Measurements from ENCODE around the gene TIMM13.

TIMM13 gene

DNA sequence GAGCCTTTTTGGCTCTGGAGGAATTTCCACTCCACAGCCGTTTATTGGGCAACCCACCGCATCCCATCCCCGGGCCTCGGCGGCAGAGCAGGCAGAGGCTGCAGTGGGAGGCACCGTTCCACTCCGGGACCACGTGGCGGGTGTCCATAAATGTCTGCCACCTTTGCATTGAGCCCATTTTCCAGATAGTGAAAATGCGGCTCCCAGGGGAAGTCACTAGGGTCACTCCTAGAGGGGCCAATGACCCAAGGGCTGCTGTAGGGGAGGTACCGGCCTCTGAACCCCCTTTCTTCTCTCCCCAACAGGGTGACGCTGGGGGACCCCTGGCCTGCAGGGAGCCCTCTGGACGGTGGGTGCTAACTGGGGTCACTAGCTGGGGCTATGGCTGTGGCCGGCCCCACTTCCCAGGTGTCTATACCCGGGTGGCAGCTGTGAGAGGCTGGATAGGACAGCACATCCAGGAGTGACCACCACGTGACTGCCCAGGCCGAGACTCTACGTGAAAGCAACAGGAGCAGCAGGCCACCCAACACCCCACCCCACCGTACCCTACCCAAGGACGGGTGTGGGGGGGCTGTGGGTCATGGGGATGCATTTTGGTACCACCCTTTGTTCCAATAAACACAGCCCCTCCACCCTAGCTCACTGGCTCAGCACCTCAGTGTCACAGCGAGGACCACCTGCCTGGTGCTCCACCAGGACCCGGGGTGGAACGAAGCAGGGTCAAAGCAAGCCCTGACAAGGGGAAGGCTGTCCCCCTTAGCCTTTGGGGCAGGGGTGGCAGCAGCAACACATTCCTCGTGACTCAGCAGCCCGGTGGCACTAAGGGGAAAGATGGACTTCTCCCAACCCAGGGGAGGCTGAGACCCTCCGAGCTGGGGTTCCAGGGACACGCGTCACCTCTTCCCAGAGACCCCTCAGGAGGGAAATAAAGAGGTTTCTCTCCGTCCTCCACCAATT, 1.5 kb downstream of the TIMM13 start:
- peak; percentile 29 for DNase-seq
- TF ChIP-seq, protein P1, sequence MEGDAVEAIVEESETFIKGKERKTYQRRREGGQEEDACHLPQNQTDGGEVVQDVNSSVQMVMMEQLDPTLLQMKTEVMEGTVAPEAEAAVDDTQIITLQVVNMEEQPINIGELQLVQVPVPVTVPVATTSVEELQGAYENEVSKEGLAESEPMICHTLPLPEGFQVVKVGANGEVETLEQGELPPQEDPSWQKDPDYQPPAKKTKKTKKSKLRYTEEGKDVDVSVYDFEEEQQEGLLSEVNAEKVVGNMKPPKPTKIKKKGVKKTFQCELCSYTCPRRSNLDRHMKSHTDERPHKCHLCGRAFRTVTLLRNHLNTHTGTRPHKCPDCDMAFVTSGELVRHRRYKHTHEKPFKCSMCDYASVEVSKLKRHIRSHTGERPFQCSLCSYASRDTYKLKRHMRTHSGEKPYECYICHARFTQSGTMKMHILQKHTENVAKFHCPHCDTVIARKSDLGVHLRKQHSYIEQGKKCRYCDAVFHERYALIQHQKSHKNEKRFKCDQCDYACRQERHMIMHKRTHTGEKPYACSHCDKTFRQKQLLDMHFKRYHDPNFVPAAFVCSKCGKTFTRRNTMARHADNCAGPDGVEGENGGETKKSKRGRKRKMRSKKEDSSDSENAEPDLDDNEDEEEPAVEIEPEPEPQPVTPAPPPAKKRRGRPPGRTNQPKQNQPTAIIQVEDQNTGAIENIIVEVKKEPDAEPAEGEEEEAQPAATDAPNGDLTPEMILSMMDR (IDR thresholded peaks at IDR 0.05; ENCODE audit: low read depth, low read length): no peak; the same call in 1 of the 2 replicates
- Histone ChIP-seq H3K9me3 (no peaks in the 10 kb centered on the region), H3K4me1 (peaks cover 6% of the 10 kb centered on the region), H3K36me3 (peaks cover 37% of the 10 kb centered on the region), H3K4me3 (ENCODE audit: low read depth, low read length) (peak overlapping the region; percentile 88), H3K27me3 (no peaks in the 10 kb centered on the region)

DNA sequence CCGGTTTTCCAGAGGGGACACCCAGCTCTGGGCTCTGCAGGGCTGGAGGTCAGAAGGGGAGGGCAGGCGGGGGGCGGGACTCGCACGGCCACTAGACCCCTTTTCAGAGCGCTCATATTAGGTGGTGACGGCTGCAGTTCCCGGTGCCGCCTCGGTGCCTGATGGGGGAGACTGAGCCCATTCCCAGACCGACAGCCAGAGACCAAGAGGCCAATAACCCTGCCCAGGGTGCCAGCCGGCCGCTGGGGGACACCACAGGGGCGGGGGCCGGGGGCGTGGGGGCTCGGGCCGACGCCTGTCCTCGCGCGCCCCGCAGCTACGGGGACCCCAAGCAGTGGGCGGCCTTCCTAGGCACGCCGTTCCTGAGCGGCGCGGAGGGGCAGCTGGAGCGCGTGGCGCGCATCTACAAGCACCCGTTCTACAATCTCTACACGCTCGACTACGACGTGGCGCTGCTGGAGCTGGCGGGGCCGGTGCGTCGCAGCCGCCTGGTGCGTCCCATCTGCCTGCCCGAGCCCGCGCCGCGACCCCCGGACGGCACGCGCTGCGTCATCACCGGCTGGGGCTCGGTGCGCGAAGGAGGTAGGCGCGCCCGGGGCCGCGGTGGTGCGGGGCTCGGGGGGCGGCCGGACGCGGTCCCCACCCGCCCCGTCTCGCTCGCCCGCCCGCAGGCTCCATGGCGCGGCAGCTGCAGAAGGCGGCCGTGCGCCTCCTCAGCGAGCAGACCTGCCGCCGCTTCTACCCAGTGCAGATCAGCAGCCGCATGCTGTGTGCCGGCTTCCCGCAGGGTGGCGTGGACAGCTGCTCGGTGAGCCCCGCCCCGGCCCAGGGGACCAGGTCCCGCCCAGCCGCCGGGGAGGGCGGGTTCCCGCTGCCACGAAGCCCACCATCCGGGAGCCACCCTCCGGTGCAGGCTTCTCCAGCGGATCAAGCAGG, 2.4 kb downstream of the TIMM13 start:
- Histone ChIP-seq H3K9me3 (no peaks in the 10 kb centered on the region), H3K4me3 (ENCODE audit: low read depth, low read length) (peak overlapping the region; percentile 88), H3K4me1 (peaks cover 6% of the 10 kb centered on the region), H3K27me3 (no peaks in the 10 kb centered on the region), H3K36me3 (peaks cover 30% of the 10 kb centered on the region)
- DNase-seq: peak; percentile 94
- TF ChIP-seq, protein P1 (IDR thresholded peaks at IDR 0.05; ENCODE audit: low read depth, low read length): peak; percentile 42

DNA sequence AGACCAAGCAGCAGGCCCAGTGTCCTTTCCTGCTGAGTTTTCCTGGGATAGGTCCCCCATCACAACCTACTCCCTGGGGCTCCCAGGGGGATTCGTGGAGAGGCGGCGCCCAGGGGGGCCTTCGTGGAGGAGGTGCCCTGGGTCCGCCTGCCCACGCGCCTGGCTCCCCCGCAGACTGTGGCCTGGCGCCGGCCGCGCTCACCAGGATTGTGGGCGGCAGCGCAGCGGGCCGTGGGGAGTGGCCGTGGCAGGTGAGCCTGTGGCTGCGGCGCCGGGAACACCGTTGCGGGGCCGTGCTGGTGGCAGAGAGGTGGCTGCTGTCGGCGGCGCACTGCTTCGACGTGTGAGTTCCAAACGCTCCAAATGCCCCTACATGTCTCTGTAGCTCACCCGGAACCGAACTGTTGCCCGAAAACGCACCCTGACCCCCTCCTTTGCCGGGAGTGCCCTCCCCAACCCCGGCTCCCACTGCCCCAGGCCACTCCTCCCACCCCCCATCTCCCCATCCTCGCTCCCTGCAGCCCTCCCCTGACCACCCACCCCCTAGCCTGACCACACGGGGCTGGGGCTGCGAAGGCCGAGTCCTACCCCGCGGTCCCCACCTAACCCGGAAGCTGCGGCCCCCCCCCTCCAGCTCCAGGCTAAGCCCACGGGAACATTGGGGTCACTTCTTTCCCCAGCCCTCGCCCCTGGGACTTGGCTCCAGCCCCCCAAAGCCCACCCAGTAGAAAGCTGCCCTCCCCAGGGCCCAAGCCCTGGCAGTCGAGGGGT, 3.3 kb downstream of the TIMM13 start:
- Histone ChIP-seq H3K4me3 (ENCODE audit: low read depth, low read length) (peak overlapping the region; percentile 88), H3K4me1 (peaks cover 6% of the 10 kb centered on the region), H3K9me3 (no peaks in the 10 kb centered on the region), H3K27me3 (no peaks in the 10 kb centered on the region), H3K36me3 (peaks cover 27% of the 10 kb centered on the region)
- TF ChIP-seq, protein P1 (IDR thresholded peaks at IDR 0.05; ENCODE audit: low read depth, low read length): no peak
- no peak for DNase-seq

DNA sequence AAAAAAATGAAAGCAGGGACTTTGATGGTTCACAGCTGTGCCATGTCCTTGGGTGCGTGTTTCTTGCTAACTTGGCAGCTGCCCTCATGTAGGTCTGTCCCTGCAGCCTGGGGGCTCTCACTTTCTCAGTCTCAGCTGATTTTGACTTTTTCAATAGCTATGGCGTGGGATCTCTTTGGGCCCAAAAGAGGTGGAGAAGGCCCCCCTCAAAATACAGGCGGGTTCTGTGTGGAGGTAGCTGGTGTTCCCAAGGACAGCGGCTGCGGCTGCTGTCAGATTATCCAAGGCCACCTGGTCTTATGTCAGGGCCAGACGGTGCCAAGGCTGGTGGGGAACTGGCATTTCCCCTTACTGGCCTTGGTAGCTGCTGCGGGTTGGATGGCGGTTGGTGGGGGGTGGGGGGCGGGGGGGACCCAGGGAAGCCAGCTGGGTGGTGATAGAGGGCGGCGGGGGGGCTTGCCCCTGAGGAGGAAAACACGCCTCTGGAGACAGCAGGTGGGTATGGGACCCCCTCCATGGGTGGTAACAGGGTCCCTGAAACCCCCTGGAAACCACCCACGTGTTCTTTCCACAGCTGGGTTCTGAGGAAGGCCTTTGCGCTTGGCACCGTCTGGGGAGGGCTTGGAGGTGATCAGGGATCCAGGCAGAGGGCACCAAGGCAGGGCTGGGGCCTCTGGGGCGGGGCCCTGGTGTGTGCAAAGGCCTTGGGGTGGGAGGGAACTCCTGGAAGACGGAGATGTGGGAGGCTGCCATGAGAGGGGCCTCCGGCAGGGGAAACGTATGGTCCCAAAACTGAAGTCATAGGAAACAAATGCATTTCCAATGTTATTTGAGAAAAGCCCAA, 4.1 kb downstream of the TIMM13 start:
- no peak overlapping the region for H3K4me3 ChIP-seq (ENCODE audit: low read depth, low read length)
- peak; percentile 28 for DNase-seq
- H3K4me1 ChIP-seq: peaks cover 2% of the 10 kb centered on the region
- H3K9me3 ChIP-seq: no peaks in the 10 kb centered on the region
- H3K27me3 ChIP-seq: no peaks in the 10 kb centered on the region
- peaks cover 27% of the 10 kb centered on the region for H3K36me3 ChIP-seq
- TF ChIP-seq, protein P1 (IDR thresholded peaks at IDR 0.05; ENCODE audit: low read depth, low read length): no peak

All from BE2C (cell line).